Glomerular visceral epithelial cell (primary cell): ENCODE measurements around the gene HIVEP3.

Source experiments
- DNase-seq: peaks from one replicate; pipeline ENCODE4 v3.0.0-alpha.2; 2016; ENCODE audit errors: extremely low spot score

HIVEP3 gene

DNA sequence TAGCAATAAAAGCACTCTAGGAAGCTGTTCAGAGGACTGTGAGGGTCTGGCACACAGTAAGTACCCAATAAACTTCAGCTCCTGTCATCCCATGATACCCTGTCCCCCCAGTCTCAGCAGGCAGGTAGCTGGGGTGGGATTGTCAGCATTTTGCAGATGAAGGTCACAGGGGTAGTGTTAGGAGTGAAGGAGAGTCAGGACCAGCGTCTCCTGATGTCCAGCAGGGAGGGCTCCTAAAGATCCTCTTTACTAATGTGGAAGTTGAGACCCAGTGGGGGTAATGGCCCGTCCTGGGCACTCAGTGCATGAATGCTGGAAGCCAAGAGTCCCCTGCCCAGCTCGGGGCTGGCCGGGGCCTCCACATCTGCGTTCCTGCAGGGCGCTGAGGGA, 402.9 kb downstream of the HIVEP3 start:
- no peak for DNase-seq

DNA sequence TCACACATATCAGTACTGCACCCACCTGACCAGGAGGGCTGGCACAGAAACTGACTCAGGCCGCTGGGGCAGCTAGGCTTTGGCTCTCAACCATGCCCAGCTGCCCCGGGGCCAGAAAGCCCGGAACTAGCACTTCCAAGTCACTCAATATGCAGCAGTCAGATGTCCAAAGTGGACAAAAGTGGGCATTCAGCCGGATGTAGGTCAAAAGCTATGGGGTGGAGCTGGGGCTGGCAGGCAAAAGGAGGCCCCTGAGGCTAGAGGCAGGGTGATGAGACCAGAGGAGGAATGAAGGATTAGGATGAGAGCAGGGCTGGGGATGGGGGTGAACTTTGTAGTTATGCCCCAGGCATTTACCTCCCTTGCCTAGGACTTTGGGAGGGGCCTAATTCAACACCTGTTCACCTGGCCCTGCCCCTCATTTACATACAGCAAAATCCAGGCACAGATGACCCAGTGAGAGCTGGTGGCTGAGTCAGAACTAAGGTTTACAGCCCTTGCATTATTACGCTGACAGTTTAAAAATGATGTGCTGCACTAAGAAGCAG, 403.5 kb downstream of the HIVEP3 start:
- no peak for DNase-seq

DNA sequence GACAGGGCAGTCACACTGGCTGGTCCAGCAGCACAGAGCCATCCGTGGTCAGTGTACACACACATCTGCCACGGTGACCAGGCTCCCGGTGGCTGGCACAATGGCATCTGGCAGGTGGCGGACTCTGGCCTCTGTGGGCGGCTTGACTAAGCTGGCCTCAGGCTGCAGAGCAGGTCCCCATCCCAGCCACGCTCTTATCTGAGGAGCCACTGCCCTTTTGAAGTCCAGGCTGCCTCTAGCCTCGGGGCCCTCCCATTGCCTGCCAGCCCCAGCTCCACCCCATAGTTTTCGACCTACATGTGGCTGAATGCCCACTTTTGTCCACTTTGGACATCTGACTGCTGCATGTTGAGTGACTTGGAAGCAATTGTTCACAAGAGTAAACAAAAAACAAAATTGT, 404.3 kb downstream of the HIVEP3 start:
- DNase-seq = no peak

DNA sequence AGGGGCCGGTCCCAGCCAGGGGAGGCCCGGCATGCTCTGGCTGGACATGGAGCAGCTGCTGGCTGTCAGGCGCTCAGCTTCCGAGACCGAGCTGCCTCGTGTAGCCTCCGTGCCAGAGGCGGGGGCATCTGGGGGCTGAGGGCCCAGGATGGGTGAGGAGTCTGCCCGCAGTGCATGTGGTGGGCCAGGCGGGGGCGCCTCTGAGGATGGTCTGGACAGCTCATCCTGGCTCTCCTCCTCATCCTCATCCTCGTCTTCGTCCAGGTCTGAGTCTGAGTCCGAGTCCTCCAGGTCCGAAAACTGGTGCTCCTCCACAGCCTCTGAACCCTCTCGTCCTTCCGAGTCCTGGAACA, 405.4 kb downstream of the HIVEP3 start:
- DNase-seq = no peak

DNA sequence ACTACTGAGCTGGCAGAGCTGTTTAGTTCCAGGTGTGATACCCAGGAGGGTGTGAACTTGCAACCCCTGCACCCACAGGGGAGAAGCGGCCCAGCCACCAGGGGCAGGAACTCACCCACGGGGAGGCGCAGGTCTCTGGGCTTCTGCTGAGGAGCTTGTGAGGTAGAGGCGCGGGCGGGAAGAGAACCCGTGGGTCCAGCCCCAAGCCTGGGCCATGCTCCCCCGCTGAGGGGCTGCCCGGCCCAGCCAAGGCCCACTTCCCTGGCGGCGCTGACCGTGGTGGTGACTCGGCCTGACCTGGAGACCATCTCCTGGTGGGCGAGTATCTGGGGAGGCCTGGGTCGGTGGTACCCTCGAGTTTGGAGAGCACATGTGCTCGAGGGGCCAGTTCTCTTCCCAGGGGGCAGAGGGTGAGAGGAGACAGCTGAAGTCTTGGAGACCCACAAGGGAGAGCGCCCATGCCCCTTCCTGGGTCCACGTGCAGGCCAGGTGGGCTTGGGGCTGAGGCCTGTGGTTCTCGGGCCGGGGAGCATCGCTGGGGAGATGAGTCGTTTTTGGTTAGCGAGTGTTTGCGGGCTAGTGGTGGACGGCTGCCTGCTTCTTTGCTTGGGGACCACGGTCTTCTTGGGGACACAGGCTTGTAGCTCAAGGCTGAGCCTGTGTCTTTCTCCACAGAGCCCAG, 405.9 kb downstream of the HIVEP3 start:
- DNase-seq = no peak

DNA sequence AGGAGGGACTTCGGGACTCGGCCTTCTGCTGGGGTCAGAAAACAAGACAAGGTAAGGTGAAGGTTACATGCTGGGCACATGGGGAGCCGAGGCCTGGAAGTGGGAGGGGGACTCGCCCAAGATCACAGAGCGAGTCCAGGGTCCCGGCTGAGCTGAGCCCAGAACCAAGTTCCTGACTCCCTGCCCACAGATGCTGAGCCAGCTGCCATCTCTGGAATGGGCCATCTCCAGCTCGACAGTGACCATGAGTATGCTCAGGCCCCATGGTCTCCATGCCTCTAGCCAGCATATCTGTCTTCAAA, 407.5 kb downstream of the HIVEP3 start:
- DNase-seq = no peak

DNA sequence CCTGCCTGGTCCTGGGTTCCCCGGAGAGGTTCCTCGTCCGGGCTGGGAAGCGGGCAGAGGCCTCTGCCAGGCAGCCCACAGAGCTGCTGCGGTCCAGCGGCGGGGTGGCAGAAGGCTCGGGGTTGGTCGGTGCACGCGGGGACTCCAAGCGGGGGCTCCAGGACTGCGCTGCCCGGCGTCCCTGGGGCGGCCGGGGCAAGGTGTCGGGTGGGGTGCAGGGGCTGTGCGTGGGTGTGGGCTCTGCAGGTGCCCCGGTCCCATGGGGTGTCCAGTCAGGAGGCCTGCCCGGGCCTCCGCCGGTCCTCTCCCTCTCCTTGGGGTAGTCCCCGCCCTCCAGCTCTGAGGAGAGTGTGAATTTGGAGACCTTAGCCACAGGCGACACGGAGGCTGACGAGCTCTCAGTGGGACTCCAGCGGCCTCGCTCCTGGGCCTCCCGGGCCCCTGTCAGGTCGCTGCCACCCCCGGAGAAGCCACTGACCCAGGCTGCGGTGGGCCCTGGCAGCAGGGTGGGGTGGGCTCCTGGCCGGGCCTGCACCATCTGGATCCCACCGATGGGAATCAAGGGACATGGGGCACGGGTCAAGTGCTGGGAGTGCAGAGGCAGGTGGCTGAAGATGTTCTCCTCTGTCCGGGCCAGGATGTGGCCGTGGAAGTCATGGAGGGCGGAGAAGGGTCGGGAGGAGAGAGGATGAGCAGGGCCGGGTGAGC, 408.0 kb downstream of the HIVEP3 start:
- DNase-seq = no peak

DNA sequence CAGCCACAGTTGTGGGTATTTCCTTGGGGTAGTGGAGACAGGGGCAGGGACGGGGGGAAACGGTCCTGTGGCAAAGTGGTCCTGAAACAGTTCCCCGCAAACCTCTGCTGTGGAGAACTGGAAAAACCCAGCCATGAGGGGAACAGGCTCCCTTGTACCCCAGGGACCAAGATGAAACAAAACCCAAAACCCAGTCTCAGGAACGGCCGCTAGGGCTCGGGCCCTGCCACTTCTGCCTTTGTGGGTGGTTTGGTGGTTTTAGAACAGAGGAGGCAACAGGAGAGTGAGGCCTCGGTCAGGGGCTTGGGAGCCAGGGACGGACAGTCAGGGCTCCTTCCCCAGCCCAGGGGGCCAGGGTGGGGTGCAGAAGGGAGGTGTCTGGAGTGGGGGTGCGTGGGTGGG, 409.5 kb downstream of the HIVEP3 start:
- DNase-seq = no peak

DNA sequence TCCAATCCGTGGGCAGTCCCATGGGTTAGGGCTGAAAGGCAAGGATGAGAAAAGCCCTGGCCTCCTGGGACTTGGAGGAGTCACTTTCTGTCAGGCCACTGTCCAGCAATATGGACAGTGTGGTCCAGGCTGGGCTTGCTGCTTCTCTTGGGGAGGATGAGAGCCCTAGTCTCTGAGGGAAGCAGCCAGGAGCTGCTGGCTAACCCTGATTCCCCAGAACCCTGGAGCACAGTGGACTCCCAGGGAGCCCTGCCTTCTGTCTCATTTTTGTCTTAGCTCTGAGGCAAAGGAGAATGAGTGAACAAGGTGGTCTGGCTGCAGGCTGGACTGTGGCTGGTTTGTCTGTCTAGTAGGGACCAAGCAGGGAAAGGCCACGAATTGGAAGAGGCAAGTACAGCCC, 410.4 kb downstream of the HIVEP3 start:
- no peak for DNase-seq

DNA sequence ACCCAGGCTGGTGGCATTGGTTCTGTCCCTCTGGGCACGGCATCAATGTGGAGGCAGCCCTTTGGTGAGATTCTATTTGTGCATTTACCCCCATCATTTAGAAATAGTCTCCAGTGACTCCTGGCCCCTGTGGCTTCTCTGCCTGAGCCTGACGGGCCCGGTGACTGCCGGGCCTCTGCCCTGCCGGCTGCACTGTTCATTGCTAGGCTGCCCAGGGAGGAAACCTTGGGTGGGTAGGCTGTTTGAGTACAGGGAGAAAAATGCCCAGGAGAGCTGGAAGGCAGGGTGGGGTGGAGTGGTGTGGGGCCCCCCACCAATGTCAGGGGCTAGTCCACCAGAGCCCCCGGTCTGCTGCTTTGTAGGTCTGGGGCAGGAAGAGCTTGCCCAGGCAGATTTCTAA, 410.9 kb downstream of the HIVEP3 start:
- no peak for DNase-seq

DNA sequence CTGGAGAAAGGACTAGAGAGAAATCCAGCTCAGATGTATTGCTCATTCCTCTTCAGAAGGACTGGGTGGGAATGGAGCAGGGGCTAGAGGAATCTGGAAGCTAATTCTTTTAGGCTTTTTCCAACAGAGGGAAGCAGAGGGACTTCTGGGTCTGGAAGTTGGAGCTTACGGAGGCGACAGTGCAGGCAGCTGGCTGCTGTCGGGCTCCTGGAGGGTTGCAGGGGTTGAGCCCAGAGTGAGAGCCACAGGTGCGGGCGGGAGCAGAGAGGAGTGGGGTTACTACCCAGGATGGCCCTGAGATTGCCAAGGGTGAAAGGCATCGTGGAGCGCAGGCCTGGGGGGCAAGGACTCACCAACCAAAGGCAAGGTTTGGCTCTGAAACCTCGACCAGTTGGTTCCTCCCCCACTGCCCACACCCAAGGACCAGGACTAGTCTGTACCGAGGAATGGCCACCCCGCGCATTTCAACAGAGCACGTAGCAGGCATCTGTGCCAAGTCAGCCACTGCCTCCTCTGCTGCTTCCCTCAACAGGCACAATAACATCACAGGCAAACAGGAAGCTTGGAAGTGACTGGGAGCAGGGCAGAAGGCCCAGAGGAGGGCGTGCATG, 411.5 kb downstream of the HIVEP3 start:
- no peak for DNase-seq

DNA sequence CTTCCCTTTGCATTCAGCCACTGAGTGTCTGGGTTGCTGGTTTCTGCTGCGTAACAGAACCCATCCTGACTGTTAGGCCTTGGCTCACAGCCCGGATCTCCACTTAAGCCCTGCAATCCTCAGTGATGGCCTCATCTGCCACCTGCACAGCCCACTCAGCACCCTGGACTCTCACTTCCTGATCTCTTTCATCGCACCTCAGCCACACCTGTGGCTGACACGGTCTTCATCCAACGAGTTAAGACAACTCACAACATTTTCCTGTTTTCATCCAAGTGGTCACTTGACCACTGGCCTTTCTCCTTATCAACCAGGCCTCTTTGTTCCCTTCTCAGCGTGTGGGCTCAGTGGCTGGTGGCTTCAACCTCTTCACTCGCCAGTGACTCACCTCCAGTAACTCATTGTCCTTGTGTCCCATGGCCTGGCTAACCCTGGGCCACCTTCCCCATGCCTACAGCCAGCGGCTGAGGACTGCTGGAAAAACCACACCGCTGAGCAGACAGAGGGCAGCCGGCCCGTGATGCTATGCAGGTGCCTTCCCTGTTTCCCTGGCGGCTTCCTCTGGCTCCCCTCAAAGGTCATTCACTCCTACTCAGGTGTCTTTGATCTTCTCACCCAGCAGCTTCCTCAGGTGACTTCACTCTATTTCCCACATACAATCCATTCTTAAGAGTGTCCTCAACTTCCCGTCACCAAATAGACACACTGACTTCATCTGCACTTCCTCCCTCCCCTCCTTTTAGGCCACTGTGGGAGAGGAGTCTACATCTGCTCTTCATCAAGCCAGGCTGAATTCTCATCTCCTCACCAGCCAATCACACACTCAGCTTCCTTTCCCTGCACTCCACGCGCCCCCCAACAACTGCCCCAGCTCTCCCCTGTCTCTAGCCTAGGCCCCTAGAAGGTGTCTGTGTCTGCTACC, 414.3 kb downstream of the HIVEP3 start:
- peak; percentile 82 for DNase-seq

DNA sequence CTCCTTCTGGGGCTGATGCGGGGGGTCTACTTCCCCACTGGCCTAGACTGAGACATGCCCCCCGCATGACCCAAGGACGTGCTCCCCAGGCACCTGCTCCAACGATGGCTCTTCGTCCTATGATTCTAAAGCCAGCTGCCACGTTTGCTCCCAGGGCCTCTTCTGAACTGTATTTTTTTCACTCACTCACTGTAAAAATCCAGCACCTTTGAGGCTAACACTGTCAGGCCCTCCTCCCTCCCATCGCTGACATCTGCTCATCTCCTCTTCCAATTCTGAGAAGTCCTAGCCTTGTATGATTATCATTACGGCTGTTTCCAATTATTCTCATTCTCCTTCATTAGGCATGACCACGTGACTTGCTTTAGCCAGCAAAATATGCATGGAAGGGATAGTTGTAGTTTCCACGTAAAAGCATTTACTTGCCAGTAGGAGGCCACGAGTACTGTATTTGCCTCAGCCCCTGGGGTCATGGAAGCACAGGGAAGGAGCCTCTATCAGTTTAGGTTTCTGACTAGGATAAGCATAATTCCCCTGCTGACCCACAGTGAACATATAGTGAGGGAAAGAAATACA, 415.1 kb downstream of the HIVEP3 start:
- DNase-seq = no peak

DNA sequence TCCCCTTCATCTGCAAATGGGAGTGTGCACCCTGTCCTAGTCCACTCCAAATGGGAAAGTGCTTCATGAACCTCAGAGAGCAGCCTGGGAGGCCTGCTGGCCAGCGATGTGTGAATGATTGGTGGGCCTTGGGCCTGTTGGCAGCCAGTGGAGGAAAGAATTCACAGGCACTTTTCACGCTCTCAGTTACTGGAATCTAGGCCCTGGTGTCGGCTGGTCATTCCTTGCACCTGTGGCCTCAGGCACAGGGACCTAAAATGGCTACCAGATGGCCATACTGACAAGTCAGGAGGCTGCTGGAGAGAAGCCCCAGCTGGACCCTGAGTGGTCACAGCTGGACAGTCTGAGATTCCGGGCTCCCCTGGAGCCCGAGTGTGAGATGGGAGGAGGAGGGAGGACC, 415.8 kb downstream of the HIVEP3 start:
- DNase-seq = peak; percentile 73

DNA sequence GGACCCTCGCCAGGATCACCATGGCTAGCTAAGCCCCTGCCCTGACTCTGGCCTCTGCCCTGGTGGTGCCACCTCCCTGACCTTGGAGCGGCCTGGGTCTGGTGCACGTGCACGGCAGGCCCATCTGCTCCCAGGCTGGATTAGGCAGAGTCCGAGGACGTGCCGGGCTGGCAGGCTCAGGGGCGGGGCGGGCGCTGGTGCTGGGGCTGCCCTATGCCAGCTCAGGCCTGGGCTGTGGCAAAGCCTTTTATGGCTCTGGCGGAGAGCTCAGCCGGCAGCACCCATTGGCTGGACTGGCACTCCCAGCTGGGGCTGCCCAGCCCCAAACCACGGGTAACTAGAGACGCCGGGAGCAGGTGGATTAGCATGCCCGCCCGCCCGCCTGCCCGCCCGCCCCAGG, 417.1 kb downstream of the HIVEP3 start:
- no peak for DNase-seq

DNA sequence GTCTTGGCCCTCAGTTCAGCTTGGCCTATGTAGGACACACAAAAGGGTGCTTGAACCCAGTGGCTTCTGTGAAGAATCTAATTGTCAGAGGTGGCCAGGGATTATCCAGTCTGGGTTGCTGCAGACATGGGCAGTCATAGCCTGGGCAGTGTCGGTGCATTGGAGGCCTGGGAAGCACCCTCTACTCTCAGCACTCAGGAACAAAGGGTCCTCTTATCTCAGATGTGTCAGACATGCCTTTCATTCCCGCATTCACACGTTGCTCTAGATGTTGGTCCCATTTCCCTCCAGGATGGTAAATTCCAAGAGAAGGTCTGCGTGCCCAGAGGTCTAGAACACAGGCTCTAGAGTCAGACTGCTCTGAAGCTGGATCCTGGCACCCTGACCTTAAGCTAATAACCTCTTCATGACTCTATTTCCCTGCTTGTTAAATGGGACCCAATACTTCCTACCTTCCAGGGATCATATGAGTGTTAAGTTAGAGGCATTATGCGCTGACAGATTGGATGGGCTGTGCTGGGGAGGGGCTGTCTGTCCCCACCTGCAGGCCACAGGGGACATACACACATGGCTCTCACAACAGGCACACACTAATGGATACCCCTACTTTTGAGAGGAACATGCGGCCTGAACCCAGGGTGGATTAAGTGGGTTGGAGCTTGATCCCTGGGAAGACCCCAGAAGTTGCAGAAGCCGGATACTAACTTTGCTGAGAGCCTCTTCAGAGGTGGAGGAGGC, 417.8 kb downstream of the HIVEP3 start:
- no peak for DNase-seq

DNA sequence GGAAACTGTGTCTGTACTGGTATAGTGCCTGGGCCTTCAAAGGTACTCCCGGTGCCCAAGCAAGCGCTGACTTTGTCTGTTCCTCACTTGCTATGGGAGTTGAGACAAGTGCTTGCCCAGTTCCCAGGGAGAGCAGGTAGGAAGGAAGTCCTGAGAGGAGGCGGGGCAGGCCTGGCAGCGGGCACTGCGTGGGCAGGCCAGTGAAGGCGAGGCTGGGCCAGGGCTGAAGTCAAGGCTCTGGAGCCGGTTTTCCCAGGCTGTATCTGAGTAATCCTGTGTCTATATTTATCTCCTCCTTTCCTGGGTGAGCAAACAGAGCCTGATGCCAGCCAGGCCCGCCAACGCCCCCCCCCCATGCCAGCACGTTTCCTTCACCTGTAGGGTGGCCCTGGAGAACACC, 418.3 kb downstream of the HIVEP3 start:
- DNase-seq = peak; percentile 75

DNA sequence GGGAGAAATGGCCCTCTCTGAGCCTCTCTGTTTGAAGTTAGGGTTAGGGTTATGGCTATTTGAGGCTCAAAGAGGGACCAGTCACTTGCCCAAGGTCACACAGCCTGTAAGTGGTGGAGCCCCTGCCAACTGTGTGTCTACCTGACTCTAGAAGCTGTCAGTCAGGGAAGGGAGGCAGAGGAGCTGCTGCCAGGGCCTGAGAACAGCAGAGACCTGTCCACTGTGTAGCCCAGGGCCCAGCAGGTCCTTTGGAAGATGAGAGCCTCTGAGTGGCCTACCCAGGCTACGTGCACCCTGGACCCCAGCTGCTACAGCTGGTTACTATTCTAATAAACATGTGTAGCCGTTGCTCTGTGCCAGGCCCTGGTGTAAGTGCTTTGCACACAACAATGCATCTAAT, 419.1 kb downstream of the HIVEP3 start:
- DNase-seq = no peak

DNA sequence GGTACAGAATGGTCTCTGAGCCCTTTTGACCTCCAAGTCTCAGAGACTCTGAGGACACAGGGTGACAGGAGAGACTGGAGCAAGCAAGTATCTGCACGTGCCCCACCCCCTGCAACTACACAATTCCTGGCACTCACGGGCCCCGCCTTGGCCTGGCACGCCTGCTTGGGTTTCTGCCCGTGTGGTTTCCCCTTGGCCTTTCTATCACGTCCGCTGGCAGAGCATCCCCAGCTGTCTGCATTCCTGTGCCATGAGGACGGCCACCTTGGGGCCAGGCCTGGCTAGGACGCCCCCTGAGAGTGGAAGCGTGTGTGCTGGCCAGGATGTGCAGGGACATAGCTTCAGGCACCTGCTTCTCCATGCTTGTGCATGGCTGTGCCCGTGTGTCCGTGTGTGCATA, 419.9 kb downstream of the HIVEP3 start:
- DNase-seq = peak; percentile 96

DNA sequence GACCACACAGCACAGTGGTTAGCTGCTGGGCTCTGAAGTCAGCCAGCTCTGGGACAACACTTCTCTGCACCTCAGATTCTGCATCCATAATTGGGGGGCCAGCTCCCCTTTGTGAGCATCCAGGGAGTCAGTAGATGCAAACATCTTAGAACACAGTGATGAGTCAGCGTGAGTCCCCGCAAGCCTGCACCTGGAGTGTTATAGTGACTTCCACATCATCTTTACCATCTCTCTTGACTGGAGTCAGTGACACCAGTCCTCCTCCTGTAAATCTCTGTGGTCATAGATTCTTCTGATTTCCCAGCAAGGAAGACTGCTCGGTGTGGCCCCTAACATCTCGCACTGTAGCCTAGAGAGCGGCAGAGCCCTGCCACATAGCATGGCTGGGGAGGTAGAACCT, 420.3 kb downstream of the HIVEP3 start:
- peak; percentile 71 for DNase-seq

DNA sequence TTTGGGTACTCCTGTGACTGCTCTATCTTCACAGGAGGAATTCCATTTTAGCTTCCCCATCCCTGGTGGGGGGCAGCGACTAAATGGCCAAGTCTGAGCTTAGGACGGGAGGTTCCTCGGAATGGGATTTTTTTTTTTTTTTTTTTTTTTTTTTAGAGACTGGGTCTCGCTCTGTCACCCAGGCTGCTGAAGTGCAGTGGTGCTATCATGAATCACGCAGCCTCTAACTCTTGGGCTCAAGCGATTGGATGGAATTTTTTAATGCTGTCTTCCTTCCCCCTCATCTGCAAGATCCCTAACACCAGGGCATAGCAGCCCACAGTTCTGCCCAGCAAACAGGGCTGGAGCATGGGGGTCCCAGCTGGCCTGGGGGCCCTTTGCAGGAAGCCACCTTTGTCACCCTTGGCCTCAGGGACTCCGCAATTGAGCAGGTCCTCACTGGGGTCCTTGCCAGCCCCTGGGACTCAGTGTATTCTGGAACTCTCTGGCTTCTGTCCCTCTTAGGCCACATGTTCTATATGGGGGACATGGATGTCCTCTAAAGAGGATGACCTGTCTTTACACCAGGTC, 421.2 kb downstream of the HIVEP3 start:
- DNase-seq = peak; percentile 42
